Naive thymus-derived CD4-positive, alpha-beta T cell (primary cell): ENCODE data around the gene PIK3R1. TPM values are rescaled to one million over a fixed set of nuclear protein-coding genes. Genes with fewer than 3 reads are reported as not detected.

Source experiments
- ATAC-seq: fragments of 150-1000 bp; cut with Tn5 transposase; 2 replicates; pipeline ENCODE4 v1.10.0; 2021; ENCODE audit warnings: mild to moderate bottlenecking, moderate library complexity
- CTCF ChIA-PET: fragments of 350-600 bp; sonication (Branson Sonifier 250); formaldehyde crosslinking; loops from one replicate; lab custom pipeline; 2021; ENCODE audit warnings: antibody characterized with exemption; lab: Charles Lee
- POLR2A ChIA-PET: fragments of 350-600 bp; sonication (Branson Sonifier 250); formaldehyde crosslinking; loops from one replicate; lab custom pipeline; 2021; ENCODE audit warnings: antibody characterized with exemption, inconsistent platforms; lab: Charles Lee
- DNase-seq, 9 donors: peaks; one replicate each; pipeline versions ENCODE4 v3.0.0 to v3.0.0-alpha.2; 2020 to 2022; ENCODE audit warnings: mixed read lengths in 1 of 9
- H3K27ac ChIP-seq: one replicate; pipeline ENCODE4 v1.7.0; 2013; ENCODE audit warnings: mild to moderate bottlenecking, low read depth, low read length, moderate library complexity
- H3K27me3 ChIP-seq, 2 donors: one replicate each; pipeline ENCODE4 v1.7.0; 2013; ENCODE audit warnings: low read length in 2 of 2, mild to moderate bottlenecking in 2 of 2, moderate library complexity in 2 of 2; ENCODE audit not compliant: control insufficient read depth in 2 of 2, insufficient read depth in 2 of 2
- H3K36me3 ChIP-seq, 3 experiments: 1 replicate in 2 of 3; 2 replicates in 1 of 3; pipeline ENCODE4 v1.7.0; 2013; ENCODE audit warnings: low read length in 3 of 3, mild to moderate bottlenecking in 3 of 3, moderate library complexity in 1 of 3; ENCODE audit not compliant: insufficient read depth in 3 of 3, control insufficient read depth in 2 of 3
- H3K4me1 ChIP-seq, 2 donors: one replicate each; pipeline ENCODE4 v1.7.0; 2013; ENCODE audit warnings: low read length in 2 of 2, mild to moderate bottlenecking in 2 of 2, moderate library complexity in 1 of 2; ENCODE audit not compliant: control insufficient read depth in 2 of 2, insufficient read depth in 2 of 2
- H3K4me3 ChIP-seq: 2 replicates; pipeline ENCODE4 v1.7.0; 2013; ENCODE audit warnings: mild to moderate bottlenecking, low read length
- H3K9me3 ChIP-seq, 3 experiments: 1 replicate in 2 of 3; 2 replicates in 1 of 3; pipeline ENCODE4 v1.7.0; 2013; ENCODE audit warnings: low read length in 3 of 3; ENCODE audit not compliant: control insufficient read depth in 2 of 3
- H3K27ac Mint-ChIP-seq, 9 donors: one replicate each; pipeline ENCODE4 v1.8.0; 2020 to 2022; ENCODE audit warnings: mixed read lengths in 9 of 9, mild to moderate bottlenecking in 8 of 9, moderate library complexity in 5 of 9, inconsistent platforms in 2 of 9
- H3K27me3 Mint-ChIP-seq, 5 donors: one replicate each; pipeline ENCODE4 v1.8.0; 2021 to 2022; ENCODE audit warnings: mixed read lengths in 5 of 5, mild to moderate bottlenecking in 1 of 5
- H3K36me3 Mint-ChIP-seq, 5 donors: one replicate each; pipeline ENCODE4 v1.8.0; 2020 to 2022; ENCODE audit warnings: mixed read lengths in 5 of 5, mild to moderate bottlenecking in 3 of 5, inconsistent platforms in 1 of 5
- H3K4me1 Mint-ChIP-seq, 7 donors: one replicate each; pipeline ENCODE4 v1.8.0; 2020 to 2022; ENCODE audit warnings: mixed read lengths in 7 of 7, mild to moderate bottlenecking in 3 of 7, inconsistent platforms in 1 of 7
- H3K4me3 Mint-ChIP-seq, 10 donors: one replicate each; pipeline ENCODE4 v1.8.0; 2020 to 2022; ENCODE audit warnings: mild to moderate bottlenecking in 10 of 10, mixed read lengths in 10 of 10, moderate library complexity in 6 of 10, inconsistent platforms in 2 of 10
- H3K9me3 Mint-ChIP-seq, 11 donors: one replicate each; pipeline ENCODE4 v1.8.0; 2020 to 2022; ENCODE audit warnings: mixed read lengths in 11 of 11, mild to moderate bottlenecking in 4 of 11, inconsistent platforms in 1 of 11, moderate library complexity in 1 of 11
- intact Hi-C, 2 donors: fragments of 100-400 bp; cut with micrococcal nuclease; formaldehyde crosslinking; loops; one replicate each; pipeline ENCODE4 v1.15.1; 2023
- polyA plus RNA-seq, 2 donors: library from polyadenylated mRNA; unstranded; fragments of 300-500 nt; fragmentation: Illumina TruSeq; gene quantifications; one replicate each; pipeline ENCODE4 v1.2.3, GENCODE V29; 2021
- total RNA-seq, 6 experiments: library from RNA in 5 of 6; stranded (reverse) in 5 of 6; gene quantifications; 1 replicate in 5 of 6; 2 replicates in 1 of 6; pipeline ENCODE4 v1.2.3 and lab custom pipeline; 2021 to 2026

The PIK3R1 gene
- total and polyA plus RNA-seq, 7 experiments from 2014 or later, result 72.0 to 207 (median 119) TPM

- no peaks in the 10 kb centered on the region for H3K9me3 Mint-ChIP-seq
- intact Hi-C loops, result no loop called here
- Histone ChIP-seq H3K4me1 (peaks cover 50 to 52% of the 10 kb centered on the region in 2 donors), H3K27ac (no peak overlapping the region), H3K9me3 (no peaks in the 10 kb centered on the region), H3K4me3 (no peak overlapping the region), H3K36me3 (peaks cover 0 to 16% (median 11%) of the 10 kb centered on the region in 3 experiments), H3K27me3 (no peaks in the 10 kb centered on the region)
- DNase-seq (no peak), ATAC-seq (no peak)
- H3K27ac Mint-ChIP-seq, result peak overlapping the region; percentile 11 to 97 (median 95)
- peak overlapping the region in 2 of 10 donors; percentile 5 to 8 for H3K4me3 Mint-ChIP-seq
- peaks cover 13 to 62% (median 58%) of the 10 kb centered on the region in 5 donors for H3K36me3 Mint-ChIP-seq
- ChIA-PET CTCF (no interaction called here), POLR2A (interaction anchor here (0.5 to 0.9 kb wide), 2 partner anchors 14 to 34 kb away, joined by 3 read pairs; no protein-coding TSS in a partner anchor)
- peaks cover 38 to 92% (median 81%) of the 10 kb centered on the region in 7 donors for H3K4me1 Mint-ChIP-seq
- H3K27me3 Mint-ChIP-seq, result no peaks in the 10 kb centered on the region
Observed at GRCh38 chr5:68277431-68277830, 61.9 kb downstream of the PIK3R1 start.

DNA sequence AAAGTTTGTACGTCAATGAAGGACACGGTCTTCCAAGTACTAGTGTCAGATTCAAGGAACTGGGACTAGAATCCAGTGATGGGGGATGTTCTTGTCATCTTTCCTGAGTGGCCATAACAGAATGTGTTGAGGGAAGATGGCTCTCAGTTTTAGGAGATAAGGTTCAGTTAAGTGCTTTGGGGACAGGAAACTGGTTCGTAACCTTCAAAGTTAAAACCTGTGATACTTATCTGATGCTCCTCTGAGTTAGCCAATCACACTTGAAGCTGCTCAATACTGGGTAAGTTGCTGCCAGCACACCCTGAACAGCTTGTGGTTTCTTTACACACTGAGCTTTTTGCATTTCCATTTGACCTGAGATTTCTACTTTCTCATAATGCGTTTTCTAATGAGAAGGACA, 64.4 kb downstream of the PIK3R1 start:
- ATAC-seq, result peak; percentile 94
- intact Hi-C loops, result loop anchor here (1.0 to 10.0 kb wide), 10 partner anchors 8 to 1973 kb away; partner anchors contain the start of gene PIK3R1 (in 2 of the 2)
- no peaks in the 10 kb centered on the region for H3K9me3 ChIP-seq
- ChIA-PET POLR2A (interaction anchor here (0.7 to 2.3 kb wide), 14 partner anchors 10 to 1066 kb away, joined by 3 to 24 read pairs (median 4); partner anchors contain the start of gene PIK3R1), CTCF (interaction anchor here (0.6 to 3.3 kb wide), 13 partner anchors 8 to 1123 kb away, joined by 3 to 21 read pairs (median 4); partner anchors contain the start of gene PIK3R1)
- Mint-ChIP-seq H3K36me3 (peaks cover 13 to 65% (median 60%) of the 10 kb centered on the region in 5 donors), H3K27ac (peak overlapping the region; percentile 94 to 98 (median 97)), H3K4me3 (peak overlapping the region; percentile 84 to 95 (median 90)), H3K27me3 (no peaks in the 10 kb centered on the region), H3K4me1 (peaks cover 39 to 94% (median 81%) of the 10 kb centered on the region in 7 donors), H3K9me3 (no peaks in the 10 kb centered on the region)
- peaks cover 59 to 65% of the 10 kb centered on the region in 2 donors for H3K4me1 ChIP-seq
- H3K27me3 ChIP-seq, result no peaks in the 10 kb centered on the region
- peak overlapping the region; percentile 63 for H3K4me3 ChIP-seq
- peaks cover 5 to 27% (median 8%) of the 10 kb centered on the region in 3 experiments for H3K36me3 ChIP-seq
- peak in 8 of 9 donors; percentile 32 to 84 (median 80) for DNase-seq
- peak overlapping the region; percentile 70 for H3K27ac ChIP-seq

GRCh38 chr5:68282001-68282400, 66.4 kb downstream of the PIK3R1 start:
- DNase-seq, result no peak
- H3K4me1 Mint-ChIP-seq, result peaks cover 47 to 96% (median 83%) of the 10 kb centered on the region in 7 donors
- ChIA-PET POLR2A (interaction anchor here (2.3 kb wide), 1 partner anchor 66 kb away, joined by 24 read pairs; the partner anchor contains the start of gene PIK3R1), CTCF (interaction anchor here (0.8 to 3.3 kb wide), 3 partner anchors 10 to 1075 kb away, joined by 3 to 21 read pairs (median 5); no protein-coding TSS in a partner anchor)
- no peaks in the 10 kb centered on the region for H3K27me3 Mint-ChIP-seq
- H3K9me3 Mint-ChIP-seq, result no peaks in the 10 kb centered on the region
- intact Hi-C loops, result loop anchor here (5.0 to 10.0 kb wide), 4 partner anchors 430 to 1975 kb away; no protein-coding TSS in a partner anchor
- Histone ChIP-seq H3K27ac (peak overlapping the region; percentile 70), H3K4me1 (peaks cover 63 to 68% of the 10 kb centered on the region in 2 donors), H3K4me3 (peak overlapping the region; percentile 63), H3K36me3 (peaks cover 5 to 16% (median 8%) of the 10 kb centered on the region in 3 experiments), H3K9me3 (no peaks in the 10 kb centered on the region), H3K27me3 (no peaks in the 10 kb centered on the region)
- peak overlapping the region; percentile 65 to 97 (median 96) for H3K27ac Mint-ChIP-seq
- ATAC-seq, result no peak
- peaks cover 10 to 55% (median 47%) of the 10 kb centered on the region in 5 donors for H3K36me3 Mint-ChIP-seq
- peak overlapping the region; percentile 84 to 95 (median 90) for H3K4me3 Mint-ChIP-seq

DNA sequence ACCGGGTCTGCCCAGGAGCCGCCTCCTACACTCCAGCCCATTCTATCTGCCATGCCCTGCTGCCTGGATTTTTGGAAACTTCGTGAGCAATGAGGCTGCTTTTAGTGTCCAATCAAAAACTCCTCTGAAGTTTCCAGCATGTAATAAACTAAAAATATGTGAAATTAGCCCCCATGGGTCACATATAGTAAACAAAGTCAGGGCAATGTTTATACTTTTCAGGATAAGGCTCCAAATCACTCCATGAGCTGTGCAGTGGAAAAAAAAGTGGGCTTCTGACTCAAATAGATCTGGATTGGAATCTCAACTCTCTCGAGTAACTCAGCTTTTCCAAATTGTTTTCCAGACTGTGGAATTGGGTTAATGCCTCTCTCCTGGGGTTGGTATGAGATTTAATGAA, 68.2 kb downstream of the PIK3R1 start:
- ChIA-PET CTCF (interaction anchor here (0.8 to 1.9 kb wide), 7 partner anchors 12 to 179 kb away, joined by 3 to 9 read pairs (median 3); no protein-coding TSS in a partner anchor), POLR2A (interaction anchor here (1.1 to 1.7 kb wide), 3 partner anchors 12 to 67 kb away, joined by 4 to 10 read pairs (median 7); partner anchors contain the start of gene PIK3R1)
- H3K4me3 Mint-ChIP-seq, result peak overlapping the region in 9 of 10 donors; percentile 55 to 95 (median 91)
- Histone ChIP-seq H3K4me3 (peak overlapping the region; percentile 39), H3K36me3 (peaks cover 5 to 16% (median 8%) of the 10 kb centered on the region in 3 experiments), H3K9me3 (no peaks in the 10 kb centered on the region), H3K4me1 (peaks cover 70 to 73% of the 10 kb centered on the region in 2 donors), H3K27ac (peak overlapping the region; percentile 70), H3K27me3 (no peaks in the 10 kb centered on the region)
- intact Hi-C loops, result loop anchor here (5.0 to 10.0 kb wide), 4 partner anchors 429 to 1976 kb away; no protein-coding TSS in a partner anchor
- ATAC-seq (no peak), DNase-seq (no peak)
- no peaks in the 10 kb centered on the region for H3K9me3 Mint-ChIP-seq
- peaks cover 9 to 44% (median 35%) of the 10 kb centered on the region in 5 donors for H3K36me3 Mint-ChIP-seq
- no peaks in the 10 kb centered on the region for H3K27me3 Mint-ChIP-seq
- H3K4me1 Mint-ChIP-seq, result peaks cover 48 to 97% (median 86%) of the 10 kb centered on the region in 7 donors
- H3K27ac Mint-ChIP-seq, result peak overlapping the region in 8 of 9 donors; percentile 82 to 97 (median 96)

DNA sequence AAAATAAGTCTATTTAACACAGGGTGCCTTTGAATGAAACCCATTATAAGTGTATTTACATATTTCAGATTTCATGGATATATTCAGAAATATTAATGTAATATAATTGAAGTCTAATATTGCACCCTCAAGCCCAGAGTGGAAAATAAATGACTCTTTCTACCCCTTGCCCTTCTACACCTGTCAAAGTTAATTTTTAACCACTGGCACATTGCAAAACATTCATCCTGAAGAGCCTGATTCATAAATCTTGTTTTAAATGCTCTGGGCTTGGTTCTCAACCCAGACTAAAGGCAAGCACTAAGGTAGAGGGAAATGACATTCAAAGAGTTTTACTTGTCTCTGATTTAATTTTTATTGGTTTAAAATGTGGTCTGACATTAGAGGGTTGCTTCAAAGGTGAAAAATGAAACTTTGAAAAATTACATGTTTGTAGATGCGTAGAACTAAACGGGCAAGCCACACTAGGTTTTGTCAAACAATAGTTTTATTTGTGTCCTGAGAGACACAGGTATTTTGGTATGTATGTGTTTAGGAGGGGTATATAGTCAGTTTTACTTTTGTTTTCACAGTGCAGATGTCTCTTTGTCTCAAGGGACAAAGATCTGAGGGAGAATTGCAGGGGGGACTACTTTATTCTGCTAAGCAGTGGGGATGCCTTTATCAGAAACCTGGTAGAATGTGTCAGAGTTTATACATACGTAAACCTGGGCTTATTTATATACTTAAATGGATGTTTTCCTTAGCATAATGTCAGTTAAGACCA, 69.7 kb downstream of the PIK3R1 start:
- Histone ChIP-seq H3K27ac (peak overlapping the region; percentile 70), H3K9me3 (no peaks in the 10 kb centered on the region), H3K4me3 (peak overlapping the region; percentile 23), H3K27me3 (no peaks in the 10 kb centered on the region), H3K36me3 (peaks cover 5 to 16% (median 8%) of the 10 kb centered on the region in 3 experiments), H3K4me1 (peaks cover 72 to 75% of the 10 kb centered on the region in 2 donors)
- DNase-seq, result no peak
- Mint-ChIP-seq H3K27me3 (no peaks in the 10 kb centered on the region), H3K36me3 (peaks cover 6 to 34% (median 28%) of the 10 kb centered on the region in 5 donors), H3K9me3 (no peaks in the 10 kb centered on the region), H3K4me3 (peak overlapping the region in 9 of 10 donors; percentile 29 to 92 (median 83)), H3K4me1 (peaks cover 50 to 97% (median 88%) of the 10 kb centered on the region in 7 donors), H3K27ac (peak overlapping the region; percentile 20 to 97 (median 87))
- CTCF ChIA-PET, result interaction anchor here (0.6 to 3.0 kb wide), 14 partner anchors 11 to 1039 kb away, joined by 3 to 31 read pairs (median 6); partner anchors contain the start of gene PIK3R1
- POLR2A ChIA-PET, result interaction anchor here (0.6 to 1.9 kb wide), 9 partner anchors 11 to 149 kb away, joined by 3 to 10 read pairs (median 4); partner anchors contain the start of gene PIK3R1
- no peak for ATAC-seq
- intact Hi-C loops, result loop anchor here (5.0 to 10.0 kb wide), 5 partner anchors 97 to 1280 kb away; partner anchors contain the start of gene SLC30A5 (in 1 of the 2)
